ENCODE data around the gene TMA16.

DNA sequence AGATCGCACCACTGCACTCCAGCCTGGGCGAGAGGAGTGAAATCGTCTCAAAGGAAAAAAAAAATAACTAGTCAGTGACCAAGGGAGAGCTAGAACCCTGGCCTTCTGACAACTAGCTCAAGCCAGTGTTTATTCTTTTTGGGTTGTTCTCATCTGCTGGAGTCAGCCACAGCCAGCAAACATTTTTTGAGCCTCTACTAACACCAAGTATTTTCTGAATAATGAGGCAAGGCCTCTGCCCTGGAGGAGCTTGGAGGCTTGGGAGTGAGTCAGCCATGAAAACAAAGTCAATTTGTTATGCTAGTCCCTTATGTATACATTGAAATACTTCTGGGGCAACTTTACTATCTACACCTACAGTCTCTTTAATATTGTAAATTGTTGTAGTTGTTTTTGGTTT is 46.5 kb downstream of the TMA16 start:
- TF ChIP-seq, protein P1, sequence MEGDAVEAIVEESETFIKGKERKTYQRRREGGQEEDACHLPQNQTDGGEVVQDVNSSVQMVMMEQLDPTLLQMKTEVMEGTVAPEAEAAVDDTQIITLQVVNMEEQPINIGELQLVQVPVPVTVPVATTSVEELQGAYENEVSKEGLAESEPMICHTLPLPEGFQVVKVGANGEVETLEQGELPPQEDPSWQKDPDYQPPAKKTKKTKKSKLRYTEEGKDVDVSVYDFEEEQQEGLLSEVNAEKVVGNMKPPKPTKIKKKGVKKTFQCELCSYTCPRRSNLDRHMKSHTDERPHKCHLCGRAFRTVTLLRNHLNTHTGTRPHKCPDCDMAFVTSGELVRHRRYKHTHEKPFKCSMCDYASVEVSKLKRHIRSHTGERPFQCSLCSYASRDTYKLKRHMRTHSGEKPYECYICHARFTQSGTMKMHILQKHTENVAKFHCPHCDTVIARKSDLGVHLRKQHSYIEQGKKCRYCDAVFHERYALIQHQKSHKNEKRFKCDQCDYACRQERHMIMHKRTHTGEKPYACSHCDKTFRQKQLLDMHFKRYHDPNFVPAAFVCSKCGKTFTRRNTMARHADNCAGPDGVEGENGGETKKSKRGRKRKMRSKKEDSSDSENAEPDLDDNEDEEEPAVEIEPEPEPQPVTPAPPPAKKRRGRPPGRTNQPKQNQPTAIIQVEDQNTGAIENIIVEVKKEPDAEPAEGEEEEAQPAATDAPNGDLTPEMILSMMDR (IDR thresholded peaks at IDR 0.05; ENCODE audit: poor library complexity, severe bottlenecking) = no peak
- TF ChIP-seq MXI1 (conservative IDR thresholded peaks at IDR 0.05; ENCODE audit: poor library complexity, severe bottlenecking) (no peak), RAD21 (conservative IDR thresholded peaks at IDR 0.05) (no peak)
- TF ChIP-seq, protein P2, sequence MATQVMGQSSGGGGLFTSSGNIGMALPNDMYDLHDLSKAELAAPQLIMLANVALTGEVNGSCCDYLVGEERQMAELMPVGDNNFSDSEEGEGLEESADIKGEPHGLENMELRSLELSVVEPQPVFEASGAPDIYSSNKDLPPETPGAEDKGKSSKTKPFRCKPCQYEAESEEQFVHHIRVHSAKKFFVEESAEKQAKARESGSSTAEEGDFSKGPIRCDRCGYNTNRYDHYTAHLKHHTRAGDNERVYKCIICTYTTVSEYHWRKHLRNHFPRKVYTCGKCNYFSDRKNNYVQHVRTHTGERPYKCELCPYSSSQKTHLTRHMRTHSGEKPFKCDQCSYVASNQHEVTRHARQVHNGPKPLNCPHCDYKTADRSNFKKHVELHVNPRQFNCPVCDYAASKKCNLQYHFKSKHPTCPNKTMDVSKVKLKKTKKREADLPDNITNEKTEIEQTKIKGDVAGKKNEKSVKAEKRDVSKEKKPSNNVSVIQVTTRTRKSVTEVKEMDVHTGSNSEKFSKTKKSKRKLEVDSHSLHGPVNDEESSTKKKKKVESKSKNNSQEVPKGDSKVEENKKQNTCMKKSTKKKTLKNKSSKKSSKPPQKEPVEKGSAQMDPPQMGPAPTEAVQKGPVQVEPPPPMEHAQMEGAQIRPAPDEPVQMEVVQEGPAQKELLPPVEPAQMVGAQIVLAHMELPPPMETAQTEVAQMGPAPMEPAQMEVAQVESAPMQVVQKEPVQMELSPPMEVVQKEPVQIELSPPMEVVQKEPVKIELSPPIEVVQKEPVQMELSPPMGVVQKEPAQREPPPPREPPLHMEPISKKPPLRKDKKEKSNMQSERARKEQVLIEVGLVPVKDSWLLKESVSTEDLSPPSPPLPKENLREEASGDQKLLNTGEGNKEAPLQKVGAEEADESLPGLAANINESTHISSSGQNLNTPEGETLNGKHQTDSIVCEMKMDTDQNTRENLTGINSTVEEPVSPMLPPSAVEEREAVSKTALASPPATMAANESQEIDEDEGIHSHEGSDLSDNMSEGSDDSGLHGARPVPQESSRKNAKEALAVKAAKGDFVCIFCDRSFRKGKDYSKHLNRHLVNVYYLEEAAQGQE (IDR thresholded peaks at IDR 0.05; ENCODE audit: borderline replicate concordance) = no peak
